ENCODE data around the gene GNAT1. TPM values are rescaled to one million over a fixed set of nuclear protein-coding genes. Genes with fewer than 3 reads are reported as not detected.

Gene GNAT1
- total and polyA plus RNA-seq, 3 experiments from 2014 or later: not detected

DNA sequence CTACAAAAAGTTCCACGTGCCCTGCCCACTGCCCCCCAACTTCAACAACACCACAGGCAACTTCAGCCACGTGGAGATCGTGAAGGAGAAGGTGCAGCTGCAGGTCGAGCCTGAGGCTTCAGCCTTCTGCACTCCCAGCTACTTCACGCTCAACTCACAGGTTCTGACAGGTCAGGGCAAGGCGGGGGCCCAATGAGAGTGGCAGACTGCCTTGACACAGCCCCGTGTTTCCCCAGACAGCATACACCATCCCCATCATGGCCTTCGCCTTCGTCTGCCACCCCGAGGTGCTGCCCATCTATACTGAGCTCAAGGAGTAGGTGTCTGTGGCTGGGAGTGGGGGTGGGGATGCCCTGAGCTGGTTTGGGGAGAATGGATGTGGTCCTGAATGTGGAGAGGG lies 26.3 kb downstream of the GNAT1 start:
- POLR2A ChIA-PET: interaction anchor here (0.7 kb wide), 1 partner anchor 8 kb away, joined by 3 read pairs; no protein-coding TSS in a partner anchor

DNA sequence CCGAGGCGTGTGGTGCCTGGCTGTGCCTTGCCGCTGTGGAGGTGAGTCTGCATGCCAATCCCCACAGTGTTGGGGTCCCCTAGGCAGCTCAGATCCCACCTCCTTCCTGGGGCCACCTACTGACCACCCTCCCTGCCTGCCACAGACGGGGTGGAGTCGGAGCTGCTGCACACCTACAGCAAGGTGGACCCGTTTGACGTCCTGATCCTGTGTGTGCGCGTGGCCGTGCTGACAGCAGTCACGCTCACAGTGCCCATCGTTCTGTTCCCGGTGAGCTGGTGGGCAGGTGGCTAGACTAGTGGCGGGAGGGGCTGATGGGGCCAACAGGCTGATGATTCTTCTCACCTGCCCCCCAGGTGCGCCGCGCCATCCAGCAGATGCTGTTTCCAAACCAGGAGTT lies 27.0 kb downstream of the GNAT1 start:
- Histone ChIP-seq H3K4me1 (ENCODE audit: insufficient read depth, low read length) (no peaks in the 10 kb centered on the region), H3K36me3 (ENCODE audit: insufficient read depth, low read length) (no peaks in the 10 kb centered on the region), H3K27ac (ENCODE audit: low read depth, low read length) (no peak overlapping the region), H3K9me3 (ENCODE audit: low read length) (no peaks in the 10 kb centered on the region), H3K4me3 (ENCODE audit: low read length) (no peak overlapping the region), H3K27me3 (ENCODE audit: insufficient read depth, low read length, poor library complexity, severe bottlenecking) (no peaks in the 10 kb centered on the region)
- Mint-ChIP-seq H3K27me3 (peaks cover 0 to 2% of the 10 kb centered on the region in 2 donors), H3K36me3 (no peaks in the 10 kb centered on the region), H3K4me1 (peaks cover 0 to 4% (median 0%) of the 10 kb centered on the region in 3 donors), H3K4me3 (no peak overlapping the region), H3K9me3 (no peaks in the 10 kb centered on the region), H3K27ac (no peak overlapping the region)
- ChIA-PET CTCF (interaction anchor here (0.5 to 13.2 kb wide), 5 partner anchors 24 to 41 kb away, joined by 3 to 266 read pairs (median 7); partner anchors contain the start of gene GNAT1), POLR2A (no interaction called here)
- no peak for DNase-seq

More for the DNA sequence above, 26.3 kb downstream of the GNAT1 start:
- Mint-ChIP-seq H3K4me3 (no peak overlapping the region), H3K27ac (no peak overlapping the region), H3K36me3 (no peaks in the 10 kb centered on the region), H3K27me3 (peaks cover 0 to 2% of the 10 kb centered on the region in 2 donors), H3K9me3 (no peaks in the 10 kb centered on the region), H3K4me1 (peaks cover 0 to 4% (median 0%) of the 10 kb centered on the region in 3 donors)
- Histone ChIP-seq H3K4me1 (ENCODE audit: insufficient read depth, low read length) (no peaks in the 10 kb centered on the region), H3K4me3 (ENCODE audit: low read length) (no peak overlapping the region), H3K27me3 (ENCODE audit: insufficient read depth, low read length, poor library complexity, severe bottlenecking) (no peaks in the 10 kb centered on the region), H3K36me3 (ENCODE audit: insufficient read depth, low read length) (no peaks in the 10 kb centered on the region), H3K27ac (ENCODE audit: low read depth, low read length) (no peak overlapping the region), H3K9me3 (ENCODE audit: low read length) (no peaks in the 10 kb centered on the region)
- CTCF ChIA-PET: interaction anchor here (0.5 to 6.8 kb wide), 6 partner anchors 8 to 42 kb away, joined by 3 to 37 read pairs (median 5); no protein-coding TSS in a partner anchor
- DNase-seq: no peak

DNA sequence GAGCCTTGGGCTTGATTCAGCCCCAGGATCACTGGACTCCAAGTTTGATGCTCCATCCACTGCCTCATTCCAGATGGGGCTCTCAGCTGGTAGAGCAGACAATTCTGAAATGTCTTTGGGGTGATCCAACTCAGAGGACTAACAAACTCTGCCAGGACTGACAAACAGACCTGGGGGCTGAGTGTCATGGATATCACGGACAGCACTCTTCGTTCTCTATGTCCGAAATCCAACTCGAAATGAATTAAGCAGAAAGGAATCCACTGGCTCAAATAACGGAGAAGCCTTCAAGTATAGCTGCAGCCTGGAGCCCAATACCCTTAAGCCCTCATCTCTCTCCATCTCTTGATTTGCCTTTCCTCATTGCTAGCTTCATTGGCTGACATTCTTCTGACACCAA lies 27.9 kb downstream of the GNAT1 start:
- Histone ChIP-seq H3K4me3 (ENCODE audit: low read length) (no peak overlapping the region), H3K9me3 (ENCODE audit: low read length) (no peaks in the 10 kb centered on the region), H3K27ac (ENCODE audit: low read depth, low read length) (no peak overlapping the region), H3K36me3 (ENCODE audit: insufficient read depth, low read length) (no peaks in the 10 kb centered on the region), H3K27me3 (ENCODE audit: insufficient read depth, low read length, poor library complexity, severe bottlenecking) (no peaks in the 10 kb centered on the region), H3K4me1 (ENCODE audit: insufficient read depth, low read length) (no peaks in the 10 kb centered on the region)
- H3K4me1 Mint-ChIP-seq: peaks cover 0 to 4% (median 0%) of the 10 kb centered on the region in 3 donors
- ChIA-PET POLR2A (no interaction called here), CTCF (interaction anchor here (0.9 to 13.2 kb wide), 5 partner anchors 14 to 99 kb away, joined by 3 to 266 read pairs (median 3); partner anchors contain the start of genes GNAT1 and SLC38A3)
- no peaks in the 10 kb centered on the region for H3K9me3 Mint-ChIP-seq
- DNase-seq: no peak
- no peaks in the 10 kb centered on the region for H3K36me3 Mint-ChIP-seq
- H3K4me3 Mint-ChIP-seq: no peak overlapping the region
- H3K27ac Mint-ChIP-seq: peak overlapping the region in 2 of 8 donors; percentile 38 to 42
- peaks cover 0 to 4% of the 10 kb centered on the region in 2 donors for H3K27me3 Mint-ChIP-seq

DNA sequence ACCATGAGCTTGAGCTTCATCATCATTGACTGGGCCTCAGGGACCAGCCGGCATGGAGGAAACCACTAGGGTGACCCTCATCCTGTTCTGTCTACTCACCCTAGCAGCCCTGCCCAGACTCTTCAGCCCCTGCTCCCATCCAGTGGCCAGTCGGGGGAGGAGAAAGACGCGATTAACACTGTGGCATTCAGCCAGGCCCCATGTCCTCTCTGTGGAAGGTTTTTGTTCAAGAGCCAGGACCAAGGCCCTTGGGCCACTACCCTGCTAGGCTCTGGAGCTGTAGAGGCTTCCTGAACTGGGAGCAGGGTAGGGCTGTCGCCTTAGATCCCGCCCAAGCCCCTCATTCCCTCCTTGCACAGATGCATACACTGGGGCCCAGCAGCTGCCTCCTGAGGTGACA lies 28.7 kb downstream of the GNAT1 start:
- Histone ChIP-seq H3K4me1 (ENCODE audit: insufficient read depth, low read length) (no peaks in the 10 kb centered on the region), H3K9me3 (ENCODE audit: low read length) (no peaks in the 10 kb centered on the region), H3K4me3 (ENCODE audit: low read length) (no peak overlapping the region), H3K36me3 (ENCODE audit: insufficient read depth, low read length) (no peaks in the 10 kb centered on the region), H3K27ac (ENCODE audit: low read depth, low read length) (no peak overlapping the region), H3K27me3 (ENCODE audit: insufficient read depth, low read length, poor library complexity, severe bottlenecking) (no peaks in the 10 kb centered on the region)
- Mint-ChIP-seq H3K4me3 (no peak overlapping the region), H3K36me3 (no peaks in the 10 kb centered on the region), H3K4me1 (peaks cover 0 to 4% (median 2%) of the 10 kb centered on the region in 3 donors), H3K27me3 (peaks cover 0 to 2% of the 10 kb centered on the region in 2 donors), H3K9me3 (no peaks in the 10 kb centered on the region), H3K27ac (no peak overlapping the region)
- ChIA-PET POLR2A (no interaction called here), CTCF (interaction anchor here (0.9 to 13.2 kb wide), 4 partner anchors 15 to 27 kb away, joined by 3 to 266 read pairs (median 7); partner anchors contain the start of genes GNAT1 and SLC38A3)
- no peak for DNase-seq

GRCh38 chr3:50221051-50221410 lies 29.6 kb downstream of the GNAT1 start:
- H3K4me1 Mint-ChIP-seq: peaks cover 3 to 11% (median 4%) of the 10 kb centered on the region in 3 donors
- H3K9me3 Mint-ChIP-seq: no peaks in the 10 kb centered on the region
- no peaks in the 10 kb centered on the region for H3K36me3 Mint-ChIP-seq
- ChIA-PET CTCF (interaction anchor here (1.2 to 13.2 kb wide), 3 partner anchors 15 to 28 kb away, joined by 3 to 266 read pairs (median 11); partner anchors contain the start of gene GNAT1), POLR2A (no interaction called here)
- no peak overlapping the region for H3K4me3 ChIP-seq (ENCODE audit: low read length)
- H3K36me3 ChIP-seq (ENCODE audit: insufficient read depth, low read length): no peaks in the 10 kb centered on the region
- no peaks in the 10 kb centered on the region for H3K9me3 ChIP-seq (ENCODE audit: low read length)
- H3K27me3 Mint-ChIP-seq: peaks cover 0 to 2% of the 10 kb centered on the region in 2 donors
- no peak for DNase-seq
- no peak overlapping the region for H3K27ac ChIP-seq (ENCODE audit: low read depth, low read length)
- H3K4me3 Mint-ChIP-seq: no peak overlapping the region
- no peaks in the 10 kb centered on the region for H3K4me1 ChIP-seq (ENCODE audit: insufficient read depth, low read length)
- no peaks in the 10 kb centered on the region for H3K27me3 ChIP-seq (ENCODE audit: insufficient read depth, low read length, poor library complexity, severe bottlenecking)
- no peak overlapping the region for H3K27ac Mint-ChIP-seq

GRCh38 chr3:50221411-50222168 lies 30.2 kb downstream of the GNAT1 start:
- H3K27ac Mint-ChIP-seq: peak overlapping the region in 1 of 8 donors; percentile 72
- POLR2A ChIA-PET: interaction anchor here (0.6 kb wide), 1 partner anchor 12 kb away, joined by 4 read pairs; no protein-coding TSS in a partner anchor

DNA sequence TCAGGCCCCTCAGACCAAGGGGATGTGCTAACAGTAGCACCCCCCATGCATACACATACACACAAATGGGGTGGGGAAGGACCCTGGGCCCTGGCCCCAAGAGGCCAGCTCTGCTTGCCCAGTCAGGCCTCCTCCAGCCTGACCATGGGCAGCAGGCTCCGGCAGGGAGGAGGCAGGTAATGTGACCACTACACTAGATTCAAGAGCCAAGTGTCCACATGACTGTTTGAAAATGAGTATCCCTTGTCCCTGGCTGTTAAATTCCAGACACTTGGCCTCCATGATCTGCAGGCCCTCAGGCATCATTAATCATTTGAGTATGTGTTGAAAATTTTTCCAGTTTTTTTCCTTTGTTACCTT lies 30.7 kb downstream of the GNAT1 start:
- Mint-ChIP-seq H3K27me3 (peaks cover 0 to 3% of the 10 kb centered on the region in 2 donors), H3K36me3 (peaks cover 0 to 3% (median 0%) of the 10 kb centered on the region in 3 donors), H3K4me1 (peaks cover 10 to 19% (median 11%) of the 10 kb centered on the region in 3 donors), H3K9me3 (no peaks in the 10 kb centered on the region), H3K4me3 (no peak overlapping the region), H3K27ac (peak overlapping the region in 1 of 8 donors; percentile 72)
- no peaks in the 10 kb centered on the region for H3K27me3 ChIP-seq (ENCODE audit: insufficient read depth, low read length, poor library complexity, severe bottlenecking)
- peaks cover 9% of the 10 kb centered on the region for H3K4me1 ChIP-seq (ENCODE audit: insufficient read depth, low read length)
- H3K4me3 ChIP-seq (ENCODE audit: low read length): no peak overlapping the region
- no peaks in the 10 kb centered on the region for H3K36me3 ChIP-seq (ENCODE audit: insufficient read depth, low read length)
- DNase-seq: no peak
- H3K9me3 ChIP-seq (ENCODE audit: low read length): no peaks in the 10 kb centered on the region
- CTCF ChIA-PET: interaction anchor here (13.2 kb wide), 1 partner anchor 29 kb away, joined by 266 read pairs; the partner anchor contains the start of gene GNAT1
- POLR2A ChIA-PET: interaction anchor here (0.6 kb wide), 1 partner anchor 12 kb away, joined by 4 read pairs; no protein-coding TSS in a partner anchor
- no peak overlapping the region for H3K27ac ChIP-seq (ENCODE audit: low read depth, low read length)

More at GRCh38 chr3:50221411-50222168, 30.2 kb downstream of the GNAT1 start:
- H3K4me3 Mint-ChIP-seq: no peak overlapping the region
- H3K27me3 Mint-ChIP-seq: peaks cover 0 to 3% of the 10 kb centered on the region in 2 donors
- Histone ChIP-seq H3K4me1 (ENCODE audit: insufficient read depth, low read length) (peaks cover 4% of the 10 kb centered on the region), H3K27ac (ENCODE audit: low read depth, low read length) (no peak overlapping the region), H3K9me3 (ENCODE audit: low read length) (no peaks in the 10 kb centered on the region), H3K4me3 (ENCODE audit: low read length) (no peak overlapping the region), H3K27me3 (ENCODE audit: insufficient read depth, low read length, poor library complexity, severe bottlenecking) (no peaks in the 10 kb centered on the region), H3K36me3 (ENCODE audit: insufficient read depth, low read length) (no peaks in the 10 kb centered on the region)
- H3K4me1 Mint-ChIP-seq: peaks cover 6 to 13% (median 6%) of the 10 kb centered on the region in 3 donors
- no peaks in the 10 kb centered on the region for H3K36me3 Mint-ChIP-seq
- DNase-seq: no peak
- CTCF ChIA-PET: interaction anchor here (1.2 to 13.2 kb wide), 3 partner anchors 16 to 28 kb away, joined by 3 to 266 read pairs (median 11); partner anchors contain the start of gene GNAT1
- no peaks in the 10 kb centered on the region for H3K9me3 Mint-ChIP-seq

GRCh38 chr3:50224639-50225038 lies 33.2 kb downstream of the GNAT1 start:
- H3K27ac Mint-ChIP-seq: peak overlapping the region in 2 of 8 donors; percentile 59 to 80
- no peaks in the 10 kb centered on the region for H3K9me3 Mint-ChIP-seq
- ChIA-PET POLR2A (no interaction called here), CTCF (interaction anchor here (1.3 to 15.9 kb wide), 10 partner anchors 11 to 104 kb away, joined by 3 to 266 read pairs (median 19); partner anchors contain the start of genes GNAI2, GNAT1, HYAL3 and NAA80)
- H3K4me1 Mint-ChIP-seq: peaks cover 14 to 37% (median 24%) of the 10 kb centered on the region in 3 donors
- peaks cover 0 to 4% (median 0%) of the 10 kb centered on the region in 3 donors for H3K36me3 Mint-ChIP-seq
- H3K4me3 Mint-ChIP-seq: peak overlapping the region in 3 of 7 donors; percentile 45 to 79 (median 61)
- no peak for DNase-seq
- no peaks in the 10 kb centered on the region for H3K27me3 ChIP-seq (ENCODE audit: insufficient read depth, low read length, poor library complexity, severe bottlenecking)
- H3K9me3 ChIP-seq (ENCODE audit: low read length): no peaks in the 10 kb centered on the region
- no peaks in the 10 kb centered on the region for H3K36me3 ChIP-seq (ENCODE audit: insufficient read depth, low read length)
- H3K27ac ChIP-seq (ENCODE audit: low read depth, low read length): no peak overlapping the region
- peaks cover 0 to 3% of the 10 kb centered on the region in 2 donors for H3K27me3 Mint-ChIP-seq
- H3K4me1 ChIP-seq (ENCODE audit: insufficient read depth, low read length): peaks cover 20% of the 10 kb centered on the region
- H3K4me3 ChIP-seq (ENCODE audit: low read length): no peak overlapping the region
